GM12801 (cell line): Measurements from ENCODE around the gene MRPL42.

ENCODE experiments used
- CTCF ChIP-seq: IDR thresholded peaks from one replicate; pipeline ENCODE4 v1.5.1; 2011; ENCODE audit warnings: control low read depth; ENCODE audit not compliant: insufficient read length; ENCODE audit errors: extremely low read depth

The MRPL42 gene

DNA sequence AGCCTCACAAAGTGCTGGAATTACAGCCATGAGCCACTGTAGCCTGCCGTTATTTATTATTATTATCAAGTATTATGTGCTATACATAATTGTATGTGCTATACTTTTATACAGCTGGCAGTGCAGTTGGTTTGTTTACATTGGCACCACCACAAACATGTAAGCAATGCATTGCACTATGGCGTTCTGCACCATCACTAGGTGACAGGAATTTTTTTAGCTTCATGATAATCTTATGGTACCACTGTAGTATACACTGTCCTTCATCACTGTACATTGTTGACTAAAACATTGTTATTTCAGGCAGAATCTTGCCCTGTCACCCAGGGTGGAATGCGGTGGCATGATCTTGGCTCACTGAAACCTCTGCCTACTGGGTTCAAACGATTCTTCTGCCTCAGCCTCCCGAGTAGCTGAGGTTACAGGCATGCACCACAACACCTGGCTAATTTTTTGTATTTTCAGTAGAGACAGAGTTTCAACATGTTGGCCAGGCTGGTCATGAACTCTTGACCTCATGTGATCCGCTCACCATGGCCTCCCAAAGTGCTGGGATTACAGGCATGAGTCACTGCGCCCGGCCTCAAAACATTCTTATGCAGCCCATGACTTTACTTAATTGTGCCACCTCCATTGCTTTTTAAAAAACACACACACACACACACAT is 17.1 kb downstream of the MRPL42 start:
- TF ChIP-seq CTCF = no peak

DNA sequence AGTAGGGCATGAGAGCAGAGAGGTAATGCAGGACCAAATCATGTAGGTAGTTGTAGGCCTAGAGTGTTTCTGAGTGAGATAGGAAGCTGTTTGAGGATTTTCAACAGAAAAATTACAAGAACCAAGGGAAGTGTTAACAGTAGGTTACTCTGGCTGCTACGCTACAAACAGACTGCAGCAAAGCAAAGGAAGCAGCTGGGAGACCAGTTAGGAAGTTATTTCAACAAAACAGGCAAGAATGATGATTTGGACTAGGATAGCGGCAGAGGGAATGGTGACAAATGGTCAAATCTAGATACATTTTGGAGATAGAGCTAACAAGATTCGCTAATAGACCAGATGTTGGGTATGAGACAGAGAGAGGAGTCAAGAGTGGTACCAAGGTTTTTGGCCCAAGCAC is 26.8 kb downstream of the MRPL42 start:
- no peak for TF ChIP-seq CTCF

- no peak for TF ChIP-seq CTCF
These were observed 30.1 kb downstream of the MRPL42 start for GRCh38 chr12:93497456-93497855.

DNA sequence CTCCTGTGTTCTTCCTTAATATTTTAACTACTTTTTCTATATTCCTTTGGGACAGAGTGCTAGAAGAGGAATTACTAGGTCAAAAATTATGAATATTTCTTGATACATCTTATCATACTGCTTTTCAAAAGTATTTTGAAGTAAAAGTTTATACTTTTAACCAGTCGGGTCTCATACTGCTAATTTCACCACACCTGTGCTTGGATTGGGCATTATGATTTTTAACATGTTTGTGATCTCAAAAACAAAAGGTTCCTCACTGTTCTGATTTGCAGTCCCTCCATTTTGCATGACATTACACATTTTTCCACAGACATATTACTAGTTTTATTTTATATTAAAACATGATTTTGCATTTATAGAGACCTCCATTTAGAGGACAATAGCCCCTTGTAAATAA is 32.9 kb downstream of the MRPL42 start:
- TF ChIP-seq CTCF = no peak

GRCh38 chr12:93500667-93501066 is 33.4 kb downstream of the MRPL42 start:
- TF ChIP-seq CTCF = no peak

- no peak for TF ChIP-seq CTCF
These were observed 35.7 kb downstream of the MRPL42 start for GRCh38 chr12:93502802-93503623.

GRCh38 chr12:93507165-93507564 is 39.9 kb downstream of the MRPL42 start:
- no peak for TF ChIP-seq CTCF
